Erythroblast (primary cell): ENCODE measurements around the gene USP53.
"Not testable (repeated sequence)": the region's sequence is repeated elsewhere in the genome, so short reads cannot be mapped to it uniquely, and the experiment has no call there.

ENCODE experiments used
- GATA1 ChIP-seq: IDR thresholded peaks from 2 replicates; pipeline ENCODE4 v1.6.1; 2011; ENCODE audit warnings: low read depth, mild to moderate bottlenecking, control low read depth, low read length, moderate library complexity
- POLR2A ChIP-seq: IDR thresholded peaks from 2 replicates; pipeline ENCODE4 v1.6.1; 2011; ENCODE audit warnings: mild to moderate bottlenecking, low read length

DNA sequence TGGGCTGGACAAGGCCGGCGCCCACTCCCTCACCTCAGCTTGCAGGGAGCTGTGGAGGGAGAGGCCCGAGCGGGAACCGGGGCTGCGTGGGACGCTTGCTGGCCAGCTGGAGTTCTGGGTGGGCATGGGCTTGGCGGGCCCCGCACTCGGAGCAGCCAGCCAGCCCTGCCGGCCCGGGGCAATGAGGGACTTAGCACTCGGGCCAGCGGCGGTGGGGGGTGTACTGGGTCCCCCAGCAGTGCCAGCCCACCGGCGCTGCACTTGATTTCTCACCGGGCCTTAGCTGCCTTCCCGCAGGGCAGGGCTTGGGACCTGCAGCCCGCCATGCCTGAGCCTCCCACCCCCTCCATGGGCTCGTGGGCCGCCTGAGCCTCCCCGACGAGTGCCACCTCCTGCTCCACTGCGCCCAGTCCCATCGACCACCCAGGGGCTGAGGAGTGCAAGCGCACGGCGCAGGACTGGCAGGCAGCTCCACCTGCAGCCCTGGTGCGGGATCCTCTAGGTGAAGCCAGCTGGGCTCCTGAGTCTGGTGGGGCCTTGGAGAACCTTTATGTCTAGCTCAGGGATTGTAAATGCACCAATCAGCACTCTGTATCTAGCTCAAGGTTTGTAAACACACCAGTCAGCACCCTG, 38.7 kb upstream of the USP53 start:
- TF ChIP-seq GATA1, POLR2A: not testable (repeated sequence)
